IPS-18c (cell line): ENCODE results near the gene MTHFR.

Experiments
- H3K4me3 ChIP-seq: 2 replicates; pipeline ENCODE4 v1.7.0; 2013; ENCODE audit warnings: low read depth, mild to moderate bottlenecking, low read length, moderate library complexity; ENCODE audit not compliant: insufficient read depth
- H3K9me3 ChIP-seq: one replicate; pipeline ENCODE4 v1.6.1; 2013; ENCODE audit warnings: mild to moderate bottlenecking, low read length, moderate library complexity; ENCODE audit not compliant: control insufficient read depth, insufficient read depth

MTHFR gene

DNA sequence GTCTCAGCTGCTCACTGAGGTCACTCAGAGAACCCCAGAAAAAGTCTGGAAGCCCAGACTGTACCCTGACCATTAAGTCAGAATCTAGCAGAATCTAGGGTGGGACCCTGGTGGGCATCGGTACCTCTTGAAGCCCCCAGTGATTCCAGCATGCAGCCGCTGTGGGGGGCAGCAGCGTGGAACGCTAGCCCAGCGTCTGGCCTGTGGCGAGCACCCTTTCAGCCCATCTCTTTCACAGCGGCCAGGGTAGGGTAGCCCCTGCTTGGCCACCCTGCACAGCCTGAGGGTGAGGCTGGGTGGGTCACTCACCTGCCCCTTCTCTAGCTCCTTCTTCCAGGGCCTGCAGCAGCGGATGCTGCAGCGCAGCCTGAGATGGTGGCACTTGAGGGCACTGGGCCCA lies 27.4 kb downstream of the MTHFR start:
- peaks cover 2% of the 10 kb centered on the region for H3K9me3 ChIP-seq
- H3K4me3 ChIP-seq, result no peak overlapping the region

DNA sequence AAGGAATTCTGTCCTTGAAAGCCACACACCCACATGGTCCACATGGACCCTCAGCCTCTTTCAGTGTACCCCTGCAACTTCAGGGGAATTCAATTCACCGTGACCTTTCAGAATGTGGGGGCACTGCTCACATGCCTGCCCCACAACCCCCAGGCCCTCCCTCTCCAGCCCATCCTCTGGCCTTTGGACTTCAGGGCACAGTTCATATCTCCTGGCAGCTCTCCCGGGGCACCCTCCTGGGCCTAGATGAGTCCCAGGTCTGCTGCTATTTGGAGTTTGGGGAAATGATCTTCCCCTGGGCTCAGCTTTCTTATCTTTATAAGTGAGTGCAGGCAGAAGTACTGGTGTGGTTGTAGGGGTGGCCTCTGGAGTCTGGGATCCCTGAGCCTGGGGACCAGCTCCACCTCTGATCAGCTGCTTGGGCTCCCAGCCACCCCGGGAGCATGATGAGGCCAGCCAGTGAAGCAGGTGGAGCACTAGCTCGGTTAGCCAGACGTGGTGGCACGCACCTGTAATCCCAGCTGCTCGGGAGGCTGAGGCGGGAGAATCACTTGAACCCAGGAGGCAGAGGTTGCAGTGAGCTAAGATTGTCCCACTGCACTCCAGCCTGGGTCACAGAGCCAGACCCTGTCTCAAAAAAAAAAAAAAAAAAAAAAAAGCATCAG lies 28.0 kb downstream of the MTHFR start:
- no peak overlapping the region for H3K4me3 ChIP-seq
- H3K9me3 ChIP-seq, result peaks cover 2% of the 10 kb centered on the region

DNA sequence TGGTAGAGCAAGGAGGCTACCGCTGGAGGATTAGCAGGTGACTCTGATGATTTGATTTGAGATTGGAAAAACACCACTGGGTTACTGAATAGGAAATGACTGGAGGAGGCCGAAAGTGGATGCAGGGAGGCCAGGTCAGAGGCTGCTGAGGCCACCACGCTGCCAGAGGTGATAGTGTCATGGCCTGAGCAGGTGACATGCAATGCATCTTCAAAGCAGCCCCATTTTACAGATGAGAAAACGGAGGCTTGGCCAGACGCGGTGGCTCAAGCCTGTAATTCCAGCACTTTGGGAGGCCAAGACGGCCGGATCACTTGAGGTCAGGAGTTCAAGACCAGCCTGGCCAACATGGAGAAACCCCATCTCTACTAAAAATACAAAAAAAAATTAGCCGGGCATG lies 31.0 kb downstream of the MTHFR start:
- Histone ChIP-seq H3K4me3 (no peak overlapping the region), H3K9me3 (peaks cover 2% of the 10 kb centered on the region)

DNA sequence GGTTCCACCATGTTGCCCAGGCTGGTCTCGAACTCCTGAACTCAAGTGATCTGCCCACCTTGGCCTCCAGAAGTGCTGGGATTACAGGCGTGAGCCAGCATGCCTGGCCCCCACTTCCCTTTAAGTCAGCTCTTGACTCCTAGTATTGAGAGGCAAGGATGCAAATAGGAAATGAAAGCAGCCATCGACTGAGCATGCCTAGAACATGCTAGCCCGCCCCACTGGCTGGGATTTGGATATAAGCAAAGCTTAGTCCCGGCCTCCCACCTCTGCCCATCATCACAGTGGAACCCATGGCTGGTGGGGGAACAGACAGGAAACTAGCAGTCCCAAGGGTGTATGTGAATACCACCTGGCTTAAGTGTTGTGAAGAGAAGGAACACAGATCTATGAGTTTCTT lies 33.3 kb downstream of the MTHFR start:
- Histone ChIP-seq H3K9me3 (peaks cover 2% of the 10 kb centered on the region), H3K4me3 (no peak overlapping the region)

DNA sequence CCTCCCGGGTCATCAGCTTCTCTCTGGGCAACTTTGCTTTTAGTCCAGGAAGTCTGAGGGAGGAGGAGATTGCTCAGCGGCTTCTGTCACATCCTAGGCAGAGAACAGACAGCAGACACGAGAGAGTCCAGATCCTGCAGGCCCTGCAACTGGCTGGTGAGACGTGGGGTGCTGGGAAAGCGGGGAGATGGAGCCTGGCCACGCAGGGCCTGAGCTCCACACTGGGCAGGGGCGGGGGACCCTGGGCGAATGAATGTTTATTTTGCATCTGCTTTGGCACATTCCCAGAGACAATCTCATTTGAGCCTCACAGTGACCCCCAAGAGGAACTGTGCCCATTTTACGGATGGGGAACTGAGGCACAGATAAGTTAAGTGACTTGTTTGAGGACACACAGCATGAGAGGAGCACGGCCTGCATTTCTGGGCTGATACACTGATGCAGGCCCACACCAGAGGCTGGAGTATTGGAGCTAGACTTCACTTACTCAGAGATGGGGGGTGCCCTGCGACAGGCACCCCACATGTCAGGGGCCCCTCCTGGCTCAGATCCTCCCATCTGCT lies 34.2 kb downstream of the MTHFR start:
- peaks cover 2% of the 10 kb centered on the region for H3K9me3 ChIP-seq

DNA sequence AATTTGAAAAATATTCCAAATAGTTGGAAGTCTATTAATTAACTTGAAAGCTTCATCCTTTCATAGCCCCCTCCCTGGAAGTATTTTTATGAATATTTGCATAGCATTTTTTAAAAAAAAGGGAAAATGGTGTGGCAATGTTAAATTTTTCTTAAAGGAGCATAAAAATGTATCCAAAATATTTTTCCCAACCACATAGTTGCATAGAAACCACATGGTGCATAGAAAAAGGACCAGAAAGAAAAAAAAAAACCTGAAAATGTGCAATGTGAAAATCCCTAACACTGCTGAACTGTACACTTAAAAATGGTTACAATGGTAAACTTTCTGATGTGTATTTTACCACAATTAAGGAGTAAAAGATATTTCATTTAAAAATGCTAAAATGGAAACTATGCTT lies 35.8 kb downstream of the MTHFR start:
- no peak overlapping the region for H3K4me3 ChIP-seq
- peaks cover 2% of the 10 kb centered on the region for H3K9me3 ChIP-seq

More for the DNA sequence above, 34.2 kb downstream of the MTHFR start:
- no peak overlapping the region for H3K4me3 ChIP-seq

DNA sequence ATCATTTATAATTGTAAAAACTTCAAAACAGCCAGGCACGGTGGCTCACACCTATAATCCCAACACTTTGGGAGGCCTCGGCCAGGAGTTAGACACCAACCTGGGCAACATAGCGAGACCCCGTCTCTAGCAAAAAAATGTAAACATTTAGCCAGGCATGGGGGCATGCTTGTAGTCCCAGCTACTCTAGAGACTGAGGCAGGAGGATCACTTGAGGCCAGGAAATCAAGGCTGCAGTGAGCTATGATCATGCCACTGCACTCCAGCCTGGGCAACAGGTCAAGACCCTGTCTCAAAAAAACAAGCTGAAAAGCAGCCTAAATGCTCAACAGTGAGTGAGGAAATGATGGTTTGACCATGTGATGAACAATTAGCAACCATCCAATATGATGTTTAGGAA lies 36.5 kb downstream of the MTHFR start:
- H3K4me3 ChIP-seq, result no peak overlapping the region
- no peaks in the 10 kb centered on the region for H3K9me3 ChIP-seq

DNA sequence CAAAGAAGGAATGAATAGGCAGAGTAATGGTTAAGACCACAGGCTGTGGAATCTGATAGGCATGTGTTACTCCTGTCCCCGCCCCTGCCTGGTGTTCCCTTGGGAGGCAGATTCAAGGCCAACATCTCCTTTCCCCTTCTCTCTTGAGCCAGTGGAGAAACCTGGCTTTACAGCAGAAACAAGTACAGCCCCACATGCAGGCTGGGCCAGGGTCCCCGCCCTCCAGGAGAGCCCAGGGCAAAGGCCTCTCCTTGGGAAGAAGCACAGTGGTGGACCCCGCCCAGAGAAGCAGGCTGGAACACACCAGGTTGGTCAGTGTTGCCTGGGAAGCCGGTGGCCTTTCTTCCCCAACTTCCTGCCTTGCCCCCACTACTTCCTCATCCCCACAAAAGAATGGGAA lies 36.9 kb downstream of the MTHFR start:
- Histone ChIP-seq H3K4me3 (no peak overlapping the region), H3K9me3 (no peaks in the 10 kb centered on the region)

DNA sequence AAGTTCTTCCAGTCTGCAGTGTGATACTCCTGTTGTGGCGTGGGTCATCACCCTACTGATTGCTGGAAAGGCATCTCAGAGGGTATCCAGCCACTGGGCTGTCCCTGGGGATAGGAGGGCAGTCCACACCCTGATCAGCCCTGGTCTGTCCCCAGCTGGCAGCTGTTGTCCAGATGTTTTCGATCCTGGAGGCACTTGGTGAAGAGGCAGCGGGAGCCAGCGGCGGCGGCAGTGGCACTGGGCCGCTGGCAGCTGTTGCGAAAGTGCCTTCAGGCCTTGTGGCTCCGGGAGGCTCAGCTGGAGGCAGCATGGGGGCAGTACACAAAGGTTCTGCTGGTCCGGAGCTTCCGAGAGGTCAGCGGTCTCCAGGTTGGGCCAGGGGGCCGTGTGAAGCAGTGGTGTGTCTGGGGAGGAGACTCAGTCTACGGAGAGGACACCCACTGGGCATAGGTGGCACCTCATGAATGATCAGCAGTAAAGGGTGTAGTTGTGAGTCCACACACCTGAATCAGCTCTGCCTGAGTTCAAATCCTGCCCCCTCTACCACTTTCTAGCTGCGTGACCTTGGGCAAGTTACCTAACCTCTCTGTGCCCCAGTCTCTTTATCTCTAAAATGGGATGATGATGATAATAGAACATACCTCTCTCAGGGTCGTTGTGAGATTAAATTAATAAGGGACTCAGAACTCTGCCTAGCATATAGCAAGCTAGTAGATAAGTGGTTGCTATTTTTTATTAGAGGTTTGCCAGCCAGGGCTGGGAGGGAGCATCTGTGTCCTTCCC lies 37.7 kb downstream of the MTHFR start:
- H3K4me3 ChIP-seq, result no peak overlapping the region
- H3K9me3 ChIP-seq, result no peaks in the 10 kb centered on the region

DNA sequence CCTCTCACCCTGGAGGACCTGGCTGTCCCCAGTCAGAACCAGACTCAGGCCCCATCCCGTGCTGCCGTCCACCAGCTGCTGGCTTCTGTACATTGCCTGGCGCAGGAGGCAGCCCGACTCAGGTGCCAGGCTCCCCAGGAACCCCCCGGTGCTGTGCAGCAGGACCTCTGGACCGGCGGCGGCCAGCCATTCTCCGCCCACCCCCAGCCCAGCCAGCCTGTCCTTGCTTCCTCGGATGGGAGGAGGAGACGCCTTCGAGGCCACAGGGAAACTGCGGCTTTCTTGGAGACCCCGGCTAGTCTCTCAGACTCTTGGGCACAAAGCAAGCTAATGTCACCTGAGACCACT lies 39.4 kb downstream of the MTHFR start:
- Histone ChIP-seq H3K9me3 (no peaks in the 10 kb centered on the region), H3K4me3 (no peak overlapping the region)

DNA sequence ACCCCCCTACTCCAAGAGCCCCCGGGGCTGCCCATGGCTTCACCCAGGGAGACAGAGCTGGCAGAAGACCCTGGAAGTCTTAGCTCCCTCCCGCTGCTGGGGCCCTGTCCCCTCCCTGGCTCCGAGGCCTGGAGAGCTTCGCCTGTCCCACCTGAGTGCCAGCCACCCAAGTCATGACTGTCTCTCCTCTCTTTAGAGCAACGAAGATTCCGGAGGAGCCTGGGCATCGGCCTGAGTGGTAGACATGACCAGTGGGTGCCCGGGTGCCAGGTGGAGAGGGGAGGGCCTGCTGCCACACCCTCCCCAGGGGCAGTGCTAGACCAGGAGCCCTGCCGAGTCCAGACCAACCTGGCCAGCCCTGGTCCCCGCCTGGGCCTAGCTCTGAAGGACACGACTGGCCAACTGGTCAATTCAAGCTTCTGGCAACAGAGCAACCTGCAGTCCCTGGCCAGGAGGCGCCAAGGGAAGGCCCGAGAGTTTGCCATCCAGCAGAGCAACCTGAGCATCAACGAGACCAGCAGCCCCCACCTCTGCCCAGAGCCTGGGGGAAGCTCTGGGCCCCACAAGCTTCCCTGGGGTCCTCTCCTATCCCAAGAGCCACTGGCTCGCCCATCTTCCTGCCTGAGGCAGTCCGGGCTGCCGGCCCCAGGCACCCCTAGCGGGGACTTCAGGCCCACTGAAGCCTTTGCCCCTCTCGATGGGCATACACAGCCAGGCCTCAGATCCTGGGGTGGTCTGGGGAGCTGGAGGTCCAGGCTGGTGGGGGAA lies 39.9 kb downstream of the MTHFR start:
- Histone ChIP-seq H3K9me3 (peaks cover 2% of the 10 kb centered on the region), H3K4me3 (no peak overlapping the region)

DNA sequence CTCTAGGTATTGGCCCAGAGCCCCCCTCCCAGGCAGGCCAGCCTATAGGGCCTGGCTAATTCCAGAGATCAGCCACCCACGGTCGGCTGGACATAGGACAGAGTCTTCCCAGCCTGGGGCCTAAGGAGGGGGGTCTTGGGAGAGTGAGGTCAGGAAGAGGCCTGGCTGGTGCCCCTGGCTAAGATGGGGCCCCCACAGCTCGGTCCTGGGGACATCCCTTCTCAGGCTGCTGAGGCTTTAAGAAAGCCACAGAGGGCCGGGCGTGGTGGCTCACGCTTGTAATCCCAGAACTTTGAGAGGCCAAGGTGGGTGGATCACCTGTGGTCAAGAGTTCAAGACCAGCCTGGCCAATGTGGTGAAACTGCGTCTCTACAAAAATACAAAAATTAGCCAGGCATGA lies 41.2 kb downstream of the MTHFR start:
- H3K9me3 ChIP-seq, result peaks cover 2% of the 10 kb centered on the region
- H3K4me3 ChIP-seq, result no peak overlapping the region

DNA sequence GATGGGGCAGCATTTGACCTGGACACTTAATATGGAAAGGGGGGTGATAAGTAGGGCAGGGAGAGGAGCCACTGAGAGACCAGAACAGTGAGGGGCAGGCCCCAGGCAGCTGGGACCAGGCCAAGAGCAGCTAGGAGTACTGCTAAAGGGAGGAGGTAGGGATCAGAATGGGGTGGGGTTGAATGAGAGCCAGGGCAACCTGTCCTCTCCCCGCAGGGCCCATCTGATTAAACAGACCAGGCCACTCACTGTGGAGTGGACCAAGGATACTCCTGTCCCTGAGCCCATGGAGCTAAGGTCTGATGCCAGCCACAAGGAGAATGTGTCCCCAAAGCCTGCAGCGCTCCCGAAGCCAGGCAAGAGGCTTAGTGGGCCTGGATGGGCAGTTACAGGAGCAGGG lies 41.6 kb downstream of the MTHFR start:
- Histone ChIP-seq H3K9me3 (peaks cover 2% of the 10 kb centered on the region), H3K4me3 (no peak overlapping the region)

DNA sequence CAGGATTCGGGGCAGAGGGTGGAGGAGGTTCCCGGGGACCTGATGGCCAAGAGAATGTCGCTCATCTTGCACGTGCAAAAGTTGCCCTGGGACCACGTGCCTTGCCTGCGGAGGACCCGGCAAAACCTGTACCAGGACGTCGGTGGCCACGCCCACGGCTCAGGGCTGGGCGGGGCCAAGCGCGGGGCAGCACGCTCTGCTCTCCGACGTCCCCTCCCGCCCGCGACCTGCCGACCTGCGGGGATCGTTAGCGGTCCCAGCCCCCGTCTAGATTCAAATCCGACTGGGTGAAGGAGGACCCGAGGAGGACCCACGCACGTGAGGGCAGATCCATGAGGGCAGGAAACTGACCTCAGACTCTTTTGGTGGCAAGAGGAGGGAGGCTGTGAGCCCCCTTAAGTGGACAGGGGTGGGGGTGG lies 43.8 kb downstream of the MTHFR start, which contains the start of gene C1orf167:
Gene C1orf167, plus strand, starts transcription at position 206 of the 419 bp plus-strand sequence. CDS start 2,208 bp downstream, outside the sequence.
- peaks cover 2% of the 10 kb centered on the region for H3K9me3 ChIP-seq
- H3K4me3 ChIP-seq, result no peak within 1 kb of the TSS; the same call in 1 of the 2 replicates

DNA sequence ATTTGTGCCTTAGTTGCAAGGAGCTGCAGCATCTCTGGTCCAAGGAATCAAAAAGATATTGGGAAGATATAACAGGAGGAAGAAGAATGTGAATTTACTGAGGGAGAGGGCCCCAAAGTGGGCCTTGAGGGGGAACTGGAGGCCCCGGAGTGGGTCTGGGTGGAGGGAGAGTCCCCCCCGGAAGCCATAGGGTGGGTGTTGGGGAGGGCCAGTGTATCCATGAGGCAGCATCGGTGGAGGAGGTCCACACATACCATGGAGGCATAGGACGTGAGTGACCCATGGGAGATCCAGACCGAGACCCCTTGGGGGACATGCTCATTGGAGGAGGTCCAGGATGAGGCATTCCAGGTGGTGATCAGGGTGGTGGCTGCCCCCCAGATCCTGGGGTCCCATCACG lies 44.5 kb downstream of the MTHFR start:
- Histone ChIP-seq H3K4me3 (no peak overlapping the region), H3K9me3 (peaks cover 2% of the 10 kb centered on the region)

DNA sequence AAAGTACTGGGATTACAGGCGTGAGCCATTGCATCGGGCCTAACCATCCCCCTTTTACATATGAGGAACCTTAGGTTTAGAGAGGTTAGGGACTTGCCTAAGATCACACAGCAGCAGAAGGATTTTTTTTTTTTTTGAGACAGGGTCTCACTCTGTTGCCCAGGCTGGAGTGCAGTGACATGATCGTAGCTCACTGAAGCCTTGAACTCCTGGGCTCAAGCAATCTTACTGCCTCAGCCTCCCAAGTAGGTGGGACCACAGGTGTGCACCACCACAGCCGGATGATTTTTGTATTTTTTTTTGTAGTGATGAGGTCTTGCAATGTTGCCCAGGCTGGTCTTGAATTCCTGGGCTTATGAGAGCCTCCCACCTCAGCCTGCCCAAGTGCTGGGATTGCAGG lies 46.0 kb downstream of the MTHFR start:
- Histone ChIP-seq H3K9me3 (peaks cover 2% of the 10 kb centered on the region), H3K4me3 (no peak overlapping the region)

DNA sequence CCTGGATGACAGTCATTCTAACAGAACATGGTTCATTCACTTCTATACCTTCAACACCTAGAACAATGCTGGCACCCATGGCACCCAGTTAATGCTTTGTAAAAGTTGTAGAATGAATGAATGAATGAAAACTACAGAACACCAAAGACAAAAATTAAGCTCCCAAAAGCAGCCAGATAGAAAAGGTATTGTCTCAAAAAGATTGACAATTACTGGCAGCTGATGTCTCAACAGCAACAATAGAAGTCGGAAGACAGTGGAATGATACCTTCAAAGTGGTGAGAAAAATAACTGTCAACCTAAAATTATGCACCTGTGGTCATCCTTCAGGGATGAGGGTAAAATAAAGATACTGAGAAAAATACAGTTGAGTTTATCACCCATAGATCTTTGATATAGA lies 48.7 kb downstream of the MTHFR start:
- H3K4me3 ChIP-seq, result no peak overlapping the region
- H3K9me3 ChIP-seq, result peaks cover 2% of the 10 kb centered on the region
